Keratinocyte (primary cell): ENCODE data around the gene SMYD3. TPM values are rescaled to one million over a fixed set of nuclear protein-coding genes. Genes with fewer than 3 reads are reported as not detected.

Source experiments
- DNase-seq: peaks from one replicate; pipeline ENCODE4 v3.0.0-alpha.2; 2011; ENCODE audit warnings: low read depth, missing footprints, low spot score
- FAIRE-seq: peaks from 2 replicates; lab custom pipeline; 2011; peaks lifted over from hg19 to GRCh38; lab: Jason Lieb, UNC
- H2AFZ ChIP-seq: 2 replicates; pipeline ENCODE4 v1.6.0; 2012; ENCODE audit warnings: low read length, control low read depth, inconsistent platforms; ENCODE audit not compliant: control insufficient read depth
- H3K27ac ChIP-seq: 2 replicates; pipeline ENCODE4 v1.5.1; 2011; ENCODE audit warnings: low read length; ENCODE audit not compliant: control insufficient read depth, insufficient read depth
- H3K27me3 ChIP-seq: 3 replicates; pipeline ENCODE4 v1.6.0; 2011; ENCODE audit warnings: low read length; ENCODE audit not compliant: control insufficient read depth, insufficient read depth; ENCODE audit errors: extremely low read depth
- H3K36me3 ChIP-seq, 2 experiments: 2 replicates in 1 of 2; 3 replicates in 1 of 2; pipeline ENCODE4 v1.5.1; 2011; ENCODE audit warnings: low read length in 2 of 2, mild to moderate bottlenecking in 1 of 2; ENCODE audit not compliant: control insufficient read depth in 2 of 2, insufficient read depth in 2 of 2; ENCODE audit errors: extremely low read depth in 1 of 2
- H3K4me1 ChIP-seq: 3 replicates; pipeline ENCODE4 v1.5.1; 2011; ENCODE audit warnings: low read length; ENCODE audit not compliant: control insufficient read depth, insufficient read depth; ENCODE audit errors: extremely low read depth
- H3K4me2 ChIP-seq: 3 replicates; pipeline ENCODE4 v1.6.0; 2011; ENCODE audit warnings: low read depth, low read length; ENCODE audit not compliant: control insufficient read depth, insufficient read depth; ENCODE audit errors: extremely low read depth
- H3K4me3 ChIP-seq, 3 experiments: fragments of 200-600 bp in 1 of 3; sonication (generic) in 1 of 3; 2 replicates in 2 of 3; 3 replicates in 1 of 3; pipeline ENCODE4 v1.5.1; 2011 to 2016; ENCODE audit warnings: low read length in 3 of 3, mild to moderate bottlenecking in 3 of 3, control low read depth in 2 of 3, inconsistent platforms in 1 of 3, low read depth in 1 of 3, mixed read lengths in 1 of 3, mixed run types in 1 of 3, moderate library complexity in 1 of 3; ENCODE audit not compliant: control insufficient read depth in 2 of 3, insufficient read depth in 2 of 3; ENCODE audit errors: extremely low read depth in 1 of 3
- H3K79me2 ChIP-seq: 2 replicates; pipeline ENCODE4 v1.6.0; 2012; ENCODE audit warnings: low read length; ENCODE audit not compliant: control insufficient read depth, insufficient read depth
- H3K9ac ChIP-seq: 3 replicates; pipeline ENCODE4 v1.6.0; 2011; ENCODE audit warnings: low read length; ENCODE audit not compliant: control insufficient read depth, insufficient read depth; ENCODE audit errors: extremely low read depth
- H3K9me1 ChIP-seq: 3 replicates; pipeline ENCODE4 v1.6.0; 2011; ENCODE audit warnings: low read length; ENCODE audit not compliant: control insufficient read depth, insufficient read depth; ENCODE audit errors: extremely low read depth
- H3K9me3 ChIP-seq: 2 replicates; pipeline ENCODE4 v1.5.1; 2012; ENCODE audit warnings: low read depth, low read length; ENCODE audit not compliant: control insufficient read depth
- H4K20me1 ChIP-seq: 3 replicates; pipeline ENCODE4 v1.6.0; 2011; ENCODE audit warnings: low read length; ENCODE audit not compliant: control insufficient read depth, insufficient read depth; ENCODE audit errors: extremely low read depth
- EZH2 ChIP-seq: IDR thresholded peaks from one replicate; pipeline ENCODE4 v1.6.1; 2012; ENCODE audit warnings: inconsistent platforms, mild to moderate bottlenecking, low read length, moderate library complexity
- dilution Hi-C: fragments of 300-500 bp; cut with MboI; formaldehyde crosslinking; loops from one replicate; pipeline ENCODE4 v1.7.0; 2020; ENCODE audit warnings: low sequenced_read_pairs; ENCODE audit not compliant: extremely low pct_ligation_motif_present
- polyA plus RNA-seq, 5 experiments: library from polyadenylated mRNA; depleted of rRNA in 3 of 5; stranded (reverse) in 3 of 5; stranded (forward) in 1 of 5; unstranded in 1 of 5; fragments of >200 nt; gene quantifications; 1 replicate in 1 of 5; 2 replicates in 3 of 5; 3 replicates in 1 of 5; pipeline versions ENCODE4 v1.2.1 to v1.2.3, GENCODE V29; 2011 to 2012; ENCODE audit warnings: missing spikeins in 2 of 5, low read depth in 1 of 5, low replicate concordance in 1 of 5
- TF ChIP-seq, protein P1 (sequence below), 3 experiments: IDR thresholded peaks in 1 of 3; conservative IDR thresholded peaks in 1 of 3; optimal IDR thresholded peaks in 1 of 3; 2 replicates in 2 of 3; 3 replicates in 1 of 3; pipeline versions ENCODE3 to v1.5.1; 2011; ENCODE audit warnings: low read length in 3 of 3, mild to moderate bottlenecking in 3 of 3, moderate library complexity in 2 of 3, control low read depth in 1 of 3, inconsistent platforms in 1 of 3; ENCODE audit not compliant: insufficient read depth in 2 of 3; ENCODE audit errors: extremely low read depth in 1 of 3

Gene SMYD3
- polyA plus RNA-seq, 1 donor (not counting 4 experiments of a cell fraction or from before 2014, with no cell fraction given) = 31.0 TPM

DNA sequence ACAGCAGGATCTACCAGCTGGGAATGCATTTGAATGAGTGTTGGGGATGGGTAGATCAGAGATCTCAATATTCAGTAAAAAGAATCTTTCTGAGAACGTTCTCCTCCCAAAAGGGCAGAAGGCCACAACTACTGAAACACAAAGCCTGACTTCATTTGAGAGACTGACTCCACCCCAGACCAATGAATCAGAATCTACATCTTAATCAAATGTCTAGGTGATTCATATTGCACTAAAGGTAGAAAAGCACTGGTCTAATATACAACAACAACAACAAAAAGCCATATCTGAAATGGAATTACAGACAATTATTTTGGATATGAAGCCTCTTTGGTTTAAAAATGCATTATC, 123.9 kb downstream of the SMYD3 start:
- TF ChIP-seq, protein P1, sequence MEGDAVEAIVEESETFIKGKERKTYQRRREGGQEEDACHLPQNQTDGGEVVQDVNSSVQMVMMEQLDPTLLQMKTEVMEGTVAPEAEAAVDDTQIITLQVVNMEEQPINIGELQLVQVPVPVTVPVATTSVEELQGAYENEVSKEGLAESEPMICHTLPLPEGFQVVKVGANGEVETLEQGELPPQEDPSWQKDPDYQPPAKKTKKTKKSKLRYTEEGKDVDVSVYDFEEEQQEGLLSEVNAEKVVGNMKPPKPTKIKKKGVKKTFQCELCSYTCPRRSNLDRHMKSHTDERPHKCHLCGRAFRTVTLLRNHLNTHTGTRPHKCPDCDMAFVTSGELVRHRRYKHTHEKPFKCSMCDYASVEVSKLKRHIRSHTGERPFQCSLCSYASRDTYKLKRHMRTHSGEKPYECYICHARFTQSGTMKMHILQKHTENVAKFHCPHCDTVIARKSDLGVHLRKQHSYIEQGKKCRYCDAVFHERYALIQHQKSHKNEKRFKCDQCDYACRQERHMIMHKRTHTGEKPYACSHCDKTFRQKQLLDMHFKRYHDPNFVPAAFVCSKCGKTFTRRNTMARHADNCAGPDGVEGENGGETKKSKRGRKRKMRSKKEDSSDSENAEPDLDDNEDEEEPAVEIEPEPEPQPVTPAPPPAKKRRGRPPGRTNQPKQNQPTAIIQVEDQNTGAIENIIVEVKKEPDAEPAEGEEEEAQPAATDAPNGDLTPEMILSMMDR (optimal IDR thresholded peaks at IDR 0.05 in 1 of 3, IDR thresholded peaks at IDR 0.05 in 1 of 3, conservative IDR thresholded peaks at IDR 0.05 in 1 of 3; ENCODE audit: extremely low read depth in 1 of 3, insufficient read depth in 2 of 3, low read length in 3 of 3) = no peak
- no peak for TF ChIP-seq EZH2
- H3K9ac ChIP-seq = peak overlapping the region; percentile 22
- H3K9me1 ChIP-seq = no peaks in the 10 kb centered on the region
- H3K36me3 ChIP-seq = no peaks in the 10 kb centered on the region
- FAIRE-seq = peak; percentile 82
- no peaks in the 10 kb centered on the region for H3K9me3 ChIP-seq
- dilution Hi-C loops = no loop called here
- no peaks in the 10 kb centered on the region for H3K27me3 ChIP-seq
- no peaks in the 10 kb centered on the region for H4K20me1 ChIP-seq
- DNase-seq = peak; percentile 11
- peak overlapping the region; percentile 59 for H2AFZ ChIP-seq
- peaks cover 10% of the 10 kb centered on the region for H3K79me2 ChIP-seq
- H3K27ac ChIP-seq = peak overlapping the region; percentile 71
- no peak overlapping the region for H3K4me3 ChIP-seq
- H3K4me1 ChIP-seq = peaks cover 13% of the 10 kb centered on the region
- H3K4me2 ChIP-seq = peak overlapping the region; percentile 32

DNA sequence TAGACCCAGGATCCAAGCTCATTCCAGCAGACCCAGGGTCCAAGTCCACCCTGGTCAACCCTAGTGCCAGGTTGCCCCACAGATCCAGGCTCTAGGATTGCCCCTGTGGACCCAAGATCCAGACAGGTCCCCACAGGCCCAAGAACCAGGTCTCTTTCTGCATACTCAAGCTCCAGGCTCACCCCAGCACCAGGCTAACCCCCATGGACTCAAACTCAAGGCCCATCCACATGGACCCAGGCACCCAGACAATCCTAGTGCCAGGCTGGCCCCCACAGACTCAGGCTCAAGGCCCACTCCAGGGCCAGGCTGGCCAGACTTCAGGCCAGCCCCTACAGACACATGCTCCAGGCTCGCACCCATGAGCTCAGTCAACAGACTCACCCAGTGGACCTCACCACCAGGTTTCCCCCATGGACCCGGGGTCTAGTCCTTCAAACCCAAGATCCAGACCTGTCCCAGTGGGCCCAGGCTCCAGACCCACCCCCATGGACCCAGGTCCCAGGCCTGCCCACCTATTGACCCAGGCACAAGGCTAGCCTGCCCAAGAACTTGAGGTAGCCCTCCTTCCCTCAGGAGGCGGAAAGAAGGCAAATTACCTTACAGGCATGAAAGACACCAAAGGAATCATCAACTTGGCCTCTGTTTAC, 124.4 kb downstream of the SMYD3 start:
- H3K9me1 ChIP-seq = no peaks in the 10 kb centered on the region
- H3K36me3 ChIP-seq = no peaks in the 10 kb centered on the region
- dilution Hi-C loops = no loop called here
- peaks cover 10% of the 10 kb centered on the region for H3K79me2 ChIP-seq
- peaks cover 13% of the 10 kb centered on the region for H3K4me1 ChIP-seq
- peak overlapping the region; percentile 22 for H3K9ac ChIP-seq
- H3K9me3 ChIP-seq = no peaks in the 10 kb centered on the region
- no peaks in the 10 kb centered on the region for H4K20me1 ChIP-seq
- peak overlapping the region; percentile 71 for H3K27ac ChIP-seq
- DNase-seq (no peak), FAIRE-seq (no peak)
- H3K4me3 ChIP-seq = no peak overlapping the region
- no peak for TF ChIP-seq EZH2
- TF ChIP-seq, protein P1 (optimal IDR thresholded peaks at IDR 0.05 in 1 of 3, IDR thresholded peaks at IDR 0.05 in 1 of 3, conservative IDR thresholded peaks at IDR 0.05 in 1 of 3; ENCODE audit: extremely low read depth in 1 of 3, insufficient read depth in 2 of 3, low read length in 3 of 3) = no peak
- H3K27me3 ChIP-seq = no peaks in the 10 kb centered on the region
- peak overlapping the region; percentile 32 for H3K4me2 ChIP-seq
- H2AFZ ChIP-seq = peak overlapping the region; percentile 59
